HG02981 (cell line): Measurements from ENCODE around the gene KANSL3.

Experiments
- ATAC-seq: cut with Tn5 transposase; IDR thresholded peaks from one replicate; pipeline ENCODE4 v1.9.1; 2021; ENCODE audit warnings: mild to moderate bottlenecking, moderate library complexity; ENCODE audit not compliant: unreplicated experiment

The KANSL3 gene

DNA sequence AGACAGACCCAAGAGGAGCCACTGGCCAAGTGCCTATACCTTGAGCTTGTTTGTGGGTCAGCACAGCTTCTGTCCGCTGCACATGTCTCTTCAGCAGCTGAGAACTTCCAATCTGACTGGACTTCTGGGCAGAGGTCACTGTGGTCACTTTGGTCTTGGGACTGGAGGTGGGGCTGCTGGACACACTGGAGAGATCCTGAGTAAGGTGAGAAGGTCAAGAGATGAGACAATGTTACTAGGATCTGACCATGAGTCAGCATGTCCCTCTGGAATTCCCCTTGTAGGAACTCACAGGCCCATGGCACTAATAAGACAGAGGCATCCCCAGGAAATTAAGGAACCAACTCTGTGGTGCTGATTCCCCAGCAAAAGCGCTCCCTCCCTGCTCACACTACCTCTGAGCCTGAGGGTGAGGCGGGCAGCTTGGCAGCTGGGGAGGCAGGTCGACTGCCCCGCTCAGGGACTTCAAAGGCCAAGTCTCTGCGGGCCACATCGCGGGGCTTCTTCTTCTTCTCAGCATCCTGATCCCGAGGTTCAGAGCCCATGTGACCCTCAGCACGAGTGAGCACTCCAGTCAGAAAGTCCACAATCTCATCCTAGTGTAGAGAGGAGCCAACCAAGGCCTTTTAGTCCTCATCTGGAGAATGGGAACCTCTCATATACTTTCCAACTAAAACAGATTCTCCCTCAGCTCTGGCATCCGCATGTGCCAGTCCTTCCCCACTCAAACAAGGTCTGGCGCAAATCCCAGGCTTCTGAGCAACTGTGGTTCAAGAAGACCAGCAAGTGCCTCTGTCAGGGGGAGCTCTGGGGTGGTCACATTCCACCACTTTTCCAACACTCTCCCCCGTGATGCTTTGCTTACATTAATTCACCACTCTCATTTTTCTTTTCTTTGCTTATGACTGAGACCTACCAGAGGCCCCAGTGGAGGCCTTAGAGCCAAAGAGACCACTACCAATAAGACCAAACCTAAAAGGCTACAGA is 29.4 kb downstream of the KANSL3 start:
- ATAC-seq: no peak

- no peak for ATAC-seq
Measured at GRCh38 chr2:96604104-96604503, 34.0 kb downstream of the KANSL3 start.

DNA sequence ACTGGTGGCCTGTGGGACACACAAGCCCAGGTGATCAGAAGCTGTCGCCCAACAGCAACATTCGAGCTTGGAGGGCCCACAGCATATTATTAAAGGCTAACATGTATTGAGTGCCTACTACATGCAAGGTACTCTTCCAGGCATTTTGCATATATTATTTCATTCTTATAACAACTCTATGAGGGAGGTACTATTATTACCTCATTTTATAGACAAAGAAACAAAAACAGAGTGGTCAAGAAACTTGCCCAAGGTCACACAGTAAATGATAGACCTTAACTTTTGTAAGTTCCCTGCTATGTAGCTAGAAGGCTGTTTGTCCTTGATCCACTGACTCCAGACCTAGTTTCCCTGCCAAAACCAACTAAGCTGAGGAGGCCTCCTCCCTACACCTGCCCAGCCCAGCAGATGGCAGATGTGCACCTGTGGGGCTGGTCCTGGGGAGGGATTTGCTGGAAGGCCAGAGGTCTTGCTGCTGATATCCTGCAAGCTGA is 35.7 kb downstream of the KANSL3 start:
- ATAC-seq: no peak

GRCh38 chr2:96601382-96602292 is 36.5 kb downstream of the KANSL3 start:
- no peak for ATAC-seq

DNA sequence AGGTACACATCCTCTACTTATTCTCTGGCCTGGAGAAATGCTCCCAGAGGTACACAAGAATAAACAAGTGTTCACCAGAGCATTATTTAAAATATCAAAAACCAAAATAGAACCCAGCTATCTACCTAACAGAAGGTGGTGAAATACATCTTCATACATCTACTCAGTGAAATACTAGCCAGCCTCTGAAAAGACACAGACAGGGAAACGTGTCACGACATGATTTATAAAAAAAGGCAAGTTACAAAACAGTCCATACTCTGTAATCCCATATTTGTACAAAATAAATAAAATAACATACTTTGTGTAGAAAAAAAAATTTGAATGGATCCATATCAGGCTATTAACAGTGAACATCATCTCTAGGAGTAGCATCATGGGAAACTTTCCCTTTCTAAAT is 38.2 kb downstream of the KANSL3 start:
- ATAC-seq: no peak

DNA sequence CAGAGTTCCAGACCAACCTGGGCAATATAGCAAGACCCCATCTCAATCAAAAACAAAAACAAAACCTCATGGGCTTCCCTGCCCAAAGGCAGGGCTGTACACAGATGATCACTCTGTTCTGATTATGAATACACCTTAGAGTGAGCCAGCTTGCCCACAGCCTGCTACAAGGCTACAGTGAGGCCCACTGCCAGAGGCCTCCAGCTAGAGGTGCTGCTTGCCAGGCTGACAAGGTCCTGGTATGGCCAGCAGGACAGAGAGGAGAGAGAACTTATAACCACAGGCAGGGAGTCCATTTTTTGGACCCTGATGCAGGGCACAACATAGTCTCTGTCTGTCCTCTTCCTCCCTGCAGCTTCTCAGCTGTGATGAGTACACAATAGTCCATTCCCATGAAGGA is 41.5 kb downstream of the KANSL3 start:
- no peak for ATAC-seq

GRCh38 chr2:96594691-96595152 is 43.4 kb downstream of the KANSL3 start:
- ATAC-seq: no peak

DNA sequence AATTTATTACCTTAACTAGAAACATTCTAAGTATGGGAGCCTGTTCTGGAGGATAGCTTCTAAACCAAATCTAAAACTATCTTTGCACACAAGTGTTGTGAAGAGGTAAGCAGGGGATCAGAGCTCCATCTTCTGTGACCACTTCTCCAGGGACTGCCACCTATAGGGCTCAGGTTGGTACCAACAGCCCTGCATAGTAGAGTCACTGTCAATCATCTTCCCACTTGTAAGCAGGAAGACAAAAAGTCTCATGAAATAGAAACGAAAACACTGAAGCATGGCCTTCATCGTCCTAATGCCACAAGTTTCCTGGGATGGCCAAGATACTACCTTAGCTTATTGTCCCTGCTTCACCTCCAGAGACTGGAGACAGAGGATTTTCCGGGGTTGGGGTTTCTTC is 43.8 kb downstream of the KANSL3 start:
- ATAC-seq: no peak

- ATAC-seq: no peak
Measured at GRCh38 chr2:96591494-96591893, 46.6 kb downstream of the KANSL3 start.

DNA sequence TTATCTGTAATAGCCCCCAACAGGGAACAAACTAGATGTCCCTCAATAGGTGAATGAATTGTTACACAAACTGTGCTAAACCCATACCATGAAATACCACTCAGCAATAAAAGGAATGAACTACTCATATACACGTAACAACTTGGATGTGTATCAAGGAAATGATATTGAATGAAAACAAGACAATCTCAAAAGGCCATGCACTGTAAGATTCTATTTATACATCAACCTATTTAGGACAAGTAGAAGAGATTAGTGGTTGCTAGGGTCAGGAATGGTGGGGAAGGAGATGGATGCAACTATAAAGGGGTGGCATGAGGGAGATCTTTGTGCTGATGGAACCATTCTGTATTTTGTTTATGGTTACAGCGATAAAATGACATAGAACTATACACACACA is 47.1 kb downstream of the KANSL3 start:
- no peak for ATAC-seq

DNA sequence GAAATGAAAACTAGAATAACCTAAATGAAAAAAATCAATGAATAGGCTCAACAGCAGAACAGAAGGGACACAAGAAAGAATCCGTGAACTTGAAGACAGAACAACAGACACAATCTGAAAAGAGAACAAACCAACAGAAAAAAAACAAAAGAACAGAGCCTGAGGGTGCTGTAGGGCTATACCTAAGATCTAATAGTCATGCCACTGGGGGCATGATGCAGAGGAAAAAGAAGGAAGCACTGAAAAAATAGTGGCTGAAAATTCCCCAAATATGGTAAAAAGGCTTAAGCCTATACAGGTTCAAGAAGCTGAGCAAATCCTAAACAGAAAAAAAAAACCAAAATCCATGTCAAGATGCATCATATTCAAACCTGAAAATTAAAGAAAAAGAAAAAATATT is 50.3 kb downstream of the KANSL3 start:
- no peak for ATAC-seq

GRCh38 chr2:96584017-96584416 is 54.1 kb downstream of the KANSL3 start:
- ATAC-seq: no peak

GRCh38 chr2:96580771-96581170 is 57.3 kb downstream of the KANSL3 start:
- ATAC-seq: no peak

GRCh38 chr2:96579422-96579821 is 58.7 kb downstream of the KANSL3 start:
- ATAC-seq: no peak

DNA sequence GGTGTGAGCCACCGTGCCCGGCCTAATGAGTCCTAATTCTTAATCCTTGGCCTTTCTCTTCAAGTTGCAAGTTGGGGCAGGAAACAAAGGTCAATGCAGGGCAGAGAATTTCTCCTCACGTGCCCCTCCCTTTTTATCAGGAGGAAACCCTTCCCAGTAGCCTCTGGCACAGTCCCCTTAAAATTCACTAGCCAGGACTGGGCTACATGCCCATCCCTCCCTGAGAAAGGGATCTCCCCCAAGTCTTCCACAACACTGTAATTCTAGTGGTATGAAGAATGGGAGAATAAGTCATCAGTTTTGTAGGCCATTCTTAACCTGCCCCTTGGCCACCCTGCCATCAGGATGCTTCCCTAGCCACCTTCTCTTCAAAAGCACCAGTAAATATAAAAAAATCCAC is 59.4 kb downstream of the KANSL3 start:
- no peak for ATAC-seq

DNA sequence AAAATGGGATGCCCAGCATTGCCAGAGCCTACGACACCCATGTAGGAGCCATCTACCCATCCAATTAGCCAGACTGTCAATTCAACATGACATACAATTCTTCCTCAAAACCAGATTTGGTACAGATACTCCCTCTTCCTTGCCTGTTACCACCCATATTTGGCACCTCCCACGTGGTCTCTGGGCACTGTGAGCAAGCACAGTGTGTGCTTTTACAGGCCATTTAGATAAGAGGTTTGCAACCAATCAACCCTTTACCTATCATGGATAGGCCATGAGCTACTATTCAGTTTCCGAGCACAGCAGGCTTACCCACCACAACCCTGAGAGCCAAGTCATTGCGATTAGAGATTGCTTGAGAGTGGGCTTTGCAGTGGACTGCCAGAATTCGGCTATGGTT is 60.6 kb downstream of the KANSL3 start:
- no peak for ATAC-seq

DNA sequence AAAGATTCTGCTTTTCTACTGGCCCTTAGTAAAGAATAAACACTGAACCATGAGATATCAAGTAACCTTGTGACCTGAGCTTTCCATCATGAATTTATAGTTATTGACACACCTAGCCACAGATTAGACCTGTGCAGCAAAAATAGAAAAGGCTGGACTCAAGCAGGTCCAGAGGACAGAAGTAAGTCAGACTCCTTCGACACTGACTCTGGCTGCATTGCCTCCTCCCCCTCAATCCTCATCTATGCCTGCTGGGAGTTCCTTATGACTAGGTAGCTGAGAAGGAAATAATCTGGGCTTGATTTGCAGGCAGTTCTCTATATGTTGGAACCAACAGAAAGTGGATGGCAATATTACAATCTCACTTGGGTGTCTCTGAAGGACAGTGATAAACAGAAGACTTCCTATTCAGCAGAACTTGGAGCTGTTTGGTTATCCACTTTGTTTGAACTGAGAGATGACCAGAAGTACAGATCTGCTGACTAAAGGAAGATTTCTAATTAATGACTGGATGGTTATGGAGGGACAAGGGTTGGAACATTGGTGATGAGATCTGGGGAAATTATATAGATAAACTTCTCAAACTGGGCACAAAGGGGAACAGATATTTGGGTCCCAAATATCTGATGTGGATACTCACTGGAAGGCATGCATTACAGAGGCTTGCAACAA is 62.2 kb downstream of the KANSL3 start:
- ATAC-seq: no peak

DNA sequence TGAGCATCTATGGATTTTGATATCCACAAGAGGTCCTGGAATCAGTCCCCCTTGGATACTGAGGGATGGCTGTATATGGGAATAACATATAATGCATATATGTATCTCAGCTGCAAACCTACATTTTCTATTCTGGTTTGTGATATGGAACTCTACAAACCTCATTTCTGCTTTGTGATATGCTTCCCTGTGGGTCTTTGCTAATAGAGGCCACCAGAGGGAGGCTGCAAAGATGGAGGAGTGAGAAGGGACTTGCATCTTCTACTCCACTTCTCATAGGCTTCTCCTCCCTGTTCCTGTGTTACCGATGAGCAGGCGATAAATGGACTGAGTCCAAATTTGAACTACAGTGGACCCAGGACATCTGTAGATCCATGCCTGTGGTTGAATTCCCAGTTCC is 63.7 kb downstream of the KANSL3 start:
- no peak for ATAC-seq

GRCh38 chr2:96568094-96568493 is 70.0 kb downstream of the KANSL3 start:
- no peak for ATAC-seq

DNA sequence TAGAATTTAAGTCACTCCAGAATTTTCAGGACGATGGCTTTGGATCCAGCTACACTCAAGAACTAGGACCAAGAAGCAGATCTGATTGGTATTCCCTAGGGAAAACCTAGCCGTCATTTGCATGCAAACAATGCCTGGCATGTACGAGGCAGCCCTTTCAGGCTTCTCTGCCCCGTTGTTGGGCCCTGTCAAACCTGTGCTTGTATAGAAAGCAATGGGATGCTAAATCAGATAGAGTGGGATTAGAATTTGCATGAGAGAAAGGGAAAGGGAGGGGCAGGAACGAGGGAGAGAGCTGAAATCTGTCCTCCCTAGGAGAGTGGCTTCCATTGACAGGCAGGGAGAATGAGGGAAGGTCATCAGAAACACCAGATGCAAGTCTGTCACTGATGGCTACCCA is 73.0 kb downstream of the KANSL3 start:
- ATAC-seq: no peak

DNA sequence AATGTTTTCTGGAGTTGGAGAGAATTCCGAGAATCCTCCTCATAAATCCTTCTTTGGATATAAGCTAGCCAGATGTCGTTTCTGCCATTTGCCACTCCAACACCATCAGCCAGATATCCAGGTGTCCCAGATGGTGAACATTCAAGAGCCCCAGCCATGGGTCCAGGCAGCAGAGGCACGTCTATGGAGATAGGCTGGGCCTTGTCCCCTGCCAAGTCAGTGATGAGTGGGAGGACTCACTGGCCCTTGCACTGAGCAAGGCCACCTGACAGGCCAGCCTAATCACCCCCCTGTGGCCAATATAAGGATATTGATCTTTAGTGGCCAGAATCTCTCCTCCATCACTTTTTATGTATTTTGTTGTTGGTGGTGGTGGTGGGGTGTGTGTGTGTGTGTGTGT is 73.5 kb downstream of the KANSL3 start:
- no peak for ATAC-seq
